Measurements from ENCODE around the gene EDAR.

EDAR gene

GRCh38 chr2:108936076-108936864 lies 52.8 kb downstream of the EDAR start:
- in situ Hi-C loops (cut with HindIII; ENCODE audit: low sequenced_read_pairs), result loop anchor here (5.0 kb wide), 1 partner anchor 36 kb away; no protein-coding TSS in a partner anchor
- TF ChIP-seq, protein P1, sequence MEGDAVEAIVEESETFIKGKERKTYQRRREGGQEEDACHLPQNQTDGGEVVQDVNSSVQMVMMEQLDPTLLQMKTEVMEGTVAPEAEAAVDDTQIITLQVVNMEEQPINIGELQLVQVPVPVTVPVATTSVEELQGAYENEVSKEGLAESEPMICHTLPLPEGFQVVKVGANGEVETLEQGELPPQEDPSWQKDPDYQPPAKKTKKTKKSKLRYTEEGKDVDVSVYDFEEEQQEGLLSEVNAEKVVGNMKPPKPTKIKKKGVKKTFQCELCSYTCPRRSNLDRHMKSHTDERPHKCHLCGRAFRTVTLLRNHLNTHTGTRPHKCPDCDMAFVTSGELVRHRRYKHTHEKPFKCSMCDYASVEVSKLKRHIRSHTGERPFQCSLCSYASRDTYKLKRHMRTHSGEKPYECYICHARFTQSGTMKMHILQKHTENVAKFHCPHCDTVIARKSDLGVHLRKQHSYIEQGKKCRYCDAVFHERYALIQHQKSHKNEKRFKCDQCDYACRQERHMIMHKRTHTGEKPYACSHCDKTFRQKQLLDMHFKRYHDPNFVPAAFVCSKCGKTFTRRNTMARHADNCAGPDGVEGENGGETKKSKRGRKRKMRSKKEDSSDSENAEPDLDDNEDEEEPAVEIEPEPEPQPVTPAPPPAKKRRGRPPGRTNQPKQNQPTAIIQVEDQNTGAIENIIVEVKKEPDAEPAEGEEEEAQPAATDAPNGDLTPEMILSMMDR (IDR thresholded peaks at IDR 0.05; ENCODE audit: low read depth, low read length, missing control alignments), result no peak
- H3K4me3 ChIP-seq (ENCODE audit: low read depth, low read length), result no peak overlapping the region
- no peak for DNase-seq (ENCODE audit: low read depth)

DNA sequence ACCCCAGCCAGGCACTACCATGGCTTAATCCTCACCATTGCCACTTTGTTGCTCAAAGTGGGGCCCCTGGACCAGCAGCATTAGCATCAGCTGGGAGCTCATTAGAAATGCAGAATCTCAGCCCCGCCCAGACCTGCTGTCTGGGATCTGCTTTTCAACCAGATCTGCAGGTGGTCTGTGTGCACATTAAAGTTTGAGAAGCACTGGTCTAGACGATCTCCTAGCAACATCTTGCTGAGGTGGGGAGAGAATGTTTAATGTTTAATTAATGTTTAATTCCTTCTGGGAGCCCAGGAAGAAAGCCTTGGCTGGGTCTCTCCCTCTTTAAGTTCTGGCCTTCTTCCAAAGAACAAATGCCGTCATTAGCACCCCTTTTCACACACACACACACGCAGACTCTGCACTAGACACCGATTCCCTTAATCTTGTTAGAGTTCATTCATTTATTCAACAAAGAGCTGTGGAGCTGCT lies 53.7 kb downstream of the EDAR start:
- DNase-seq (ENCODE audit: low read depth), result no peak
- no peak overlapping the region for H3K4me3 ChIP-seq (ENCODE audit: low read depth, low read length)
- TF ChIP-seq, protein P1 (IDR thresholded peaks at IDR 0.05; ENCODE audit: low read depth, low read length, missing control alignments), result no peak
- in situ Hi-C loops (cut with HindIII; ENCODE audit: low sequenced_read_pairs), result loop anchor here (5.0 kb wide), 1 partner anchor 37 kb away; no protein-coding TSS in a partner anchor

- TF ChIP-seq, protein P1 (IDR thresholded peaks at IDR 0.05; ENCODE audit: low read depth, low read length, missing control alignments), result no peak
- H3K4me3 ChIP-seq (ENCODE audit: low read depth, low read length), result no peak overlapping the region
- DNase-seq (ENCODE audit: low read depth), result no peak
- in situ Hi-C loops (cut with HindIII; ENCODE audit: low sequenced_read_pairs), result loop anchor here (5.0 kb wide), 1 partner anchor 38 kb away; no protein-coding TSS in a partner anchor
Measured at GRCh38 chr2:108934583-108935245, 54.3 kb downstream of the EDAR start.

GRCh38 chr2:108934151-108934550 lies 54.9 kb downstream of the EDAR start:
- in situ Hi-C loops (cut with HindIII; ENCODE audit: low sequenced_read_pairs), result no loop called here
- DNase-seq (ENCODE audit: low read depth), result no peak
- H3K4me3 ChIP-seq (ENCODE audit: low read depth, low read length), result no peak overlapping the region
- TF ChIP-seq, protein P1 (IDR thresholded peaks at IDR 0.05; ENCODE audit: low read depth, low read length, missing control alignments), result no peak

GRCh38 chr2:108933691-108934117 lies 55.3 kb downstream of the EDAR start:
- in situ Hi-C loops (cut with HindIII; ENCODE audit: low sequenced_read_pairs), result no loop called here
- no peak overlapping the region for H3K4me3 ChIP-seq (ENCODE audit: low read depth, low read length)
- no peak for DNase-seq (ENCODE audit: low read depth)
- TF ChIP-seq, protein P1 (IDR thresholded peaks at IDR 0.05; ENCODE audit: low read depth, low read length, missing control alignments), result no peak

DNA sequence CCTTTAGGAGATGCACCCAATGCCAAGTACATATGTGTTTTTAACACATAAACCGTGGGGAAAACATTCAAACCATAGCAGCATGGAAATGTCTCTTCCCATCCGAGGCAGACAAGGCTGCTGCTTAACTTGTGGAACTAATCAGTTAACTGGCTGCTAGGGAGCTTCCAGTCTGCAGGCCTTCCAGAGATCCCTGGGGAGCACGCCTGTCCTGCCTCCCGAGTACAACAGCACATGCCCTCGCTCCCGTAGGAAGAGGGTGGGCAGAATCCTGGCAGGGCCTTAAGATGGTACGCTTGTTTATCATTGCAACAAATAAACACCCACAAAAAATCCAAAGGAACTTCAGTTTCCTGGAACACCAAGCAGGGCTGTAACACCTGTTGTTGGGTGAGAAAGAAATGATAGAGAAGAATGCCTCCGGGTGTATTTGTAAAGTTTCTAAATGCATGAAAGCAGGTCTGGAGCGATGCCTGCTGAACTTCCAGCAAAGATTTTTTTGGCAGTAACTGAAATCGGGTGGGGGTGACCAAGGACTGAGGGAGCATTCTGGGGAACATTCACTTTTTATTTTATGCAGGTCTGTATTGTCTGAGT lies 56.2 kb downstream of the EDAR start:
- DNase-seq (ENCODE audit: low read depth), result no peak
- TF ChIP-seq, protein P1 (IDR thresholded peaks at IDR 0.05; ENCODE audit: low read depth, low read length, missing control alignments), result no peak
- H3K4me3 ChIP-seq (ENCODE audit: low read depth, low read length), result no peak overlapping the region
- in situ Hi-C loops (cut with HindIII; ENCODE audit: low sequenced_read_pairs), result no loop called here
